ENCODE data around the gene PANX3. TPM values are rescaled to one million over a fixed set of nuclear protein-coding genes. Genes with fewer than 3 reads are reported as not detected.

PANX3 gene
- total and polyA plus RNA-seq, 4 donors = not detected

DNA sequence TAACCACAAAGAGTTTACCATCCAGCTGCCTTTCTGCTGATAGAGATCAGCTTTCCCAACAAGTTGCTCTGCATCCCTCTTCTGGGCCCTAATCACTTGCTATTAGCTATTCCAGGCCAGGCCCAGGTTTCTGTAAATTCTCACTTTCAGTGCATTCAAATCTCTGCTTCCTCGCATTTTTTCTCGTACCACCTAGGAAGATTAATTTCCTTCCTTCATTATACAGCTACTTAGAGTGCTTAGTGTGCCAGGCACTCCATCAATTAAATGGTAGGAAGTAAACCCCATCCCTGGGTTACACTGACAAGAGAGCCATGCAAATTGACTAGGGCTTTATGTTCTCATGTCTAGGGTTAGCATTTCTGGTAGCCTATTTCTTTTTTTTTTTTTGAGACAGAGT lies 52.6 kb downstream of the PANX3 start:
- no peak for DNase-seq
- TF ChIP-seq, protein P1, sequence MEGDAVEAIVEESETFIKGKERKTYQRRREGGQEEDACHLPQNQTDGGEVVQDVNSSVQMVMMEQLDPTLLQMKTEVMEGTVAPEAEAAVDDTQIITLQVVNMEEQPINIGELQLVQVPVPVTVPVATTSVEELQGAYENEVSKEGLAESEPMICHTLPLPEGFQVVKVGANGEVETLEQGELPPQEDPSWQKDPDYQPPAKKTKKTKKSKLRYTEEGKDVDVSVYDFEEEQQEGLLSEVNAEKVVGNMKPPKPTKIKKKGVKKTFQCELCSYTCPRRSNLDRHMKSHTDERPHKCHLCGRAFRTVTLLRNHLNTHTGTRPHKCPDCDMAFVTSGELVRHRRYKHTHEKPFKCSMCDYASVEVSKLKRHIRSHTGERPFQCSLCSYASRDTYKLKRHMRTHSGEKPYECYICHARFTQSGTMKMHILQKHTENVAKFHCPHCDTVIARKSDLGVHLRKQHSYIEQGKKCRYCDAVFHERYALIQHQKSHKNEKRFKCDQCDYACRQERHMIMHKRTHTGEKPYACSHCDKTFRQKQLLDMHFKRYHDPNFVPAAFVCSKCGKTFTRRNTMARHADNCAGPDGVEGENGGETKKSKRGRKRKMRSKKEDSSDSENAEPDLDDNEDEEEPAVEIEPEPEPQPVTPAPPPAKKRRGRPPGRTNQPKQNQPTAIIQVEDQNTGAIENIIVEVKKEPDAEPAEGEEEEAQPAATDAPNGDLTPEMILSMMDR (IDR thresholded peaks at IDR 0.05; ENCODE audit: control extremely low read depth, extremely low read depth) = no peak
- no peak overlapping the region for H3K9ac ChIP-seq (ENCODE audit: insufficient read depth in 1 of 2, low read length in 2 of 2)
- H3K36me3 ChIP-seq (ENCODE audit: control insufficient read depth in 4 of 4, insufficient read depth in 4 of 4, low read length in 4 of 4) = peaks cover 0 to 4% (median under 1%) of the 10 kb centered on the region in 4 donors
- no peaks in the 10 kb centered on the region for H3K4me1 ChIP-seq (ENCODE audit: control insufficient read depth in 5 of 5, insufficient read depth in 5 of 5, low read length in 5 of 5)
- no peak overlapping the region for H3K4me3 ChIP-seq
- no peaks in the 10 kb centered on the region for H3K27me3 ChIP-seq (ENCODE audit: control insufficient read depth in 3 of 3, insufficient read depth in 3 of 3, low read length in 2 of 3)
- H3K9me3 ChIP-seq (ENCODE audit: control insufficient read depth in 4 of 4, insufficient read depth in 3 of 4, low read length in 3 of 4) = no peaks in the 10 kb centered on the region
- no peak overlapping the region for H3K27ac ChIP-seq (ENCODE audit: low read depth in 1 of 2, low read length in 1 of 2)
- WGBS, 2 donors = 93 to 98% methylated on average over 2 of the region's 2 CpGs
- no peak for ATAC-seq (ENCODE audit: insufficient read depth, low FRiP score)

- DNase-seq (no peak), ATAC-seq (ENCODE audit: insufficient read depth, low FRiP score) (no peak)
- TF ChIP-seq, protein P1 (IDR thresholded peaks at IDR 0.05; ENCODE audit: control extremely low read depth, extremely low read depth) = no peak
- no peak overlapping the region for H3K27ac ChIP-seq (ENCODE audit: low read depth in 1 of 2, low read length in 1 of 2)
- WGBS, 2 donors = 96 to 98% methylated on average over 3 of the region's 3 CpGs
- no peaks in the 10 kb centered on the region for H3K9me3 ChIP-seq (ENCODE audit: control insufficient read depth in 4 of 4, insufficient read depth in 3 of 4, low read length in 3 of 4)
- no peaks in the 10 kb centered on the region for H3K4me1 ChIP-seq (ENCODE audit: control insufficient read depth in 5 of 5, insufficient read depth in 5 of 5, low read length in 5 of 5)
- no peak overlapping the region for H3K4me3 ChIP-seq
- H3K27me3 ChIP-seq (ENCODE audit: control insufficient read depth in 3 of 3, insufficient read depth in 3 of 3, low read length in 2 of 3) = no peaks in the 10 kb centered on the region
- H3K36me3 ChIP-seq (ENCODE audit: control insufficient read depth in 4 of 4, insufficient read depth in 4 of 4, low read length in 4 of 4) = peaks cover 0 to 4% (median under 1%) of the 10 kb centered on the region in 4 donors
- no peak overlapping the region for H3K9ac ChIP-seq (ENCODE audit: insufficient read depth in 1 of 2, low read length in 2 of 2)
Measured at GRCh38 chr11:124667601-124668000, 56.4 kb downstream of the PANX3 start.

DNA sequence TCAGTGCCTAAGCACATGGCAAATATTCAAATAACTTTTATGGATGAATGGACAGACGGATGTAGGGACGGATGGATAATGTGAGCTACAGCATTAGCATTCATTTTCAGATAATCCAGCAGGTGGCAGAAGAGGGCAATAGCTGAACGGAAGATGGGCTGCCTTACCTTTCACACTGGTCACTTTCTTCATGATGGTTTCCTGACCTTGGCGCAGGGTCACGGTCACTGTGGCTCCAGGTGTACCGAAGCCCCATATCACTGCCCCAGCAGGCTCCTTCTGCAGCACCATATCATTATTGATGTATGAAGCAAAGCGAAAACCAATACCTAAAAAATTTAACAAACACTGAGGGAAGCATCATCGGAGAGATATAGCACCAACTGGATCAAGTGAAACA lies 58.0 kb downstream of the PANX3 start:
- DNase-seq (peak in 2 of 3 donors; percentile 45 to 68), ATAC-seq (ENCODE audit: insufficient read depth, low FRiP score) (no peak)
- H3K9ac ChIP-seq (ENCODE audit: insufficient read depth in 1 of 2, low read length in 2 of 2) = no peak overlapping the region
- no peak overlapping the region for H3K4me3 ChIP-seq
- H3K36me3 ChIP-seq (ENCODE audit: control insufficient read depth in 4 of 4, insufficient read depth in 4 of 4, low read length in 4 of 4) = peaks cover 0 to 4% (median under 1%) of the 10 kb centered on the region in 4 donors
- no peaks in the 10 kb centered on the region for H3K9me3 ChIP-seq (ENCODE audit: control insufficient read depth in 4 of 4, insufficient read depth in 3 of 4, low read length in 3 of 4)
- WGBS, 2 donors = 25 to 26% methylated on average over 8 of the region's 8 CpGs
- TF ChIP-seq, protein P1 (IDR thresholded peaks at IDR 0.05; ENCODE audit: control extremely low read depth, extremely low read depth) = peak; percentile 77
- peaks cover 0 to 10% (median 0%) of the 10 kb centered on the region in 5 donors for H3K4me1 ChIP-seq (ENCODE audit: control insufficient read depth in 5 of 5, insufficient read depth in 5 of 5, low read length in 5 of 5)
- no peak overlapping the region for H3K27ac ChIP-seq (ENCODE audit: low read depth in 1 of 2, low read length in 1 of 2)
- H3K27me3 ChIP-seq (ENCODE audit: control insufficient read depth in 3 of 3, insufficient read depth in 3 of 3, low read length in 2 of 3) = no peaks in the 10 kb centered on the region

Small RNA genes within 50 kb of the gene (small RNA-seq; reads per million reads assigned to genes)
- gene RNA5SP352 (ENCODE audit: low replicate concordance) = not detected

Other genes starting within 250 kb of the PANX3 start
- gene OR8B2, start 226.9 kb upstream of the PANX3 start, total RNA-seq = not detected
- gene OR8B2, start 226.9 kb upstream of the PANX3 start, polyA plus RNA-seq = not detected
- gene OR8B3, start 212.4 kb upstream of the PANX3 start, total RNA-seq = not detected
- gene OR8B3, start 212.4 kb upstream of the PANX3 start, polyA plus RNA-seq = not detected
- gene OR8B4, start 186.6 kb upstream of the PANX3 start, total RNA-seq = not detected
- not detected for gene OR8B4, start 186.6 kb upstream of the PANX3 start, polyA plus RNA-seq
- not detected for gene OR8B8, start 165.7 kb upstream of the PANX3 start, total RNA-seq
- gene OR8B8, start 165.7 kb upstream of the PANX3 start, polyA plus RNA-seq = not detected
- not detected for gene OR8B12, start 67.8 kb upstream of the PANX3 start, total RNA-seq
- gene OR8B12, start 67.8 kb upstream of the PANX3 start, polyA plus RNA-seq = not detected
- gene OR8A1, start 41.4 kb upstream of the PANX3 start, total RNA-seq = not detected
- not detected for gene OR8A1, start 41.4 kb upstream of the PANX3 start, polyA plus RNA-seq
- gene TBRG1, start 11.4 kb downstream of the PANX3 start, total RNA-seq = 10 to 100 TPM; 42.3 to 47.0 TPM
- gene TBRG1, start 11.4 kb downstream of the PANX3 start, polyA plus RNA-seq = 10 to 100 TPM; 31.3 to 32.9 TPM
- gene SIAE, start 62.3 kb downstream of the PANX3 start, total RNA-seq = 10 to 100 TPM; 26.3 to 37.1 TPM
- gene SIAE, start 62.3 kb downstream of the PANX3 start, polyA plus RNA-seq = 10 to 100 TPM; 18.7 to 27.0 TPM
- gene SPA17, start 62.5 kb downstream of the PANX3 start, total RNA-seq = 10 to 100 TPM; 14.4 to 15.6 TPM
- 10 to 100 TPM; 16.4 to 28.9 TPM for gene SPA17, start 62.5 kb downstream of the PANX3 start, polyA plus RNA-seq
- 100 to 1,000 TPM in 1 of 2 donors, 10 to 100 TPM in 1; 27.2 to 117 TPM for gene NRGN, start 128.5 kb downstream of the PANX3 start, total RNA-seq
- 100 to 1,000 TPM in 1 of 2 donors, 10 to 100 TPM in 1; 58.5 to 250 TPM for gene NRGN, start 128.5 kb downstream of the PANX3 start, polyA plus RNA-seq
- gene VSIG2, start 140.8 kb downstream of the PANX3 start, total RNA-seq = 10 to 100 TPM; 20.9 to 39.8 TPM
- gene VSIG2, start 140.8 kb downstream of the PANX3 start, polyA plus RNA-seq = 10 to 100 TPM; 20.2 to 30.4 TPM
- gene ESAM, start 150.9 kb downstream of the PANX3 start, total RNA-seq = 100 to 1,000 TPM; 122 to 142 TPM
- gene ESAM, start 150.9 kb downstream of the PANX3 start, polyA plus RNA-seq = 100 to 1,000 TPM in 1 of 2 donors, 10 to 100 TPM in 1; 77.7 to 139 TPM
- gene MSANTD2, start 189.0 kb downstream of the PANX3 start, total RNA-seq = 10 to 100 TPM; 15.0 to 33.6 TPM
- 10 to 100 TPM in 1 of 2 donors, 1 to 10 TPM in 1; 3.9 to 16.4 TPM for gene MSANTD2, start 189.0 kb downstream of the PANX3 start, polyA plus RNA-seq